Thyroid gland (tissue), 4 donors: ENCODE results near the gene BRAT1. TPM values are rescaled to one million over a fixed set of nuclear protein-coding genes. Genes with fewer than 3 reads are reported as not detected.
A peak's percentile ranks its signal among the peaks of the same experiment; 100 is the strongest.

Experiments used
- DNase-seq, 2 donors: peaks; one replicate each; pipeline ENCODE4 v3.0.0-alpha.2; 2019
- H3K27ac ChIP-seq, 3 donors: fragments of 200-600 bp; sonication (generic); 1 replicate in 2 of 3; 2 replicates in 1 of 3; pipeline ENCODE4 v1.5.1; 2016 to 2019; ENCODE audit warnings: mild to moderate bottlenecking in 1 of 3, moderate library complexity in 1 of 3
- H3K27me3 ChIP-seq: fragments of 200-600 bp; sonication (generic); one replicate; pipeline ENCODE4 v1.5.1; 2019
- H3K36me3 ChIP-seq, 2 donors: fragments of 200-600 bp; sonication (generic); one replicate each; pipeline ENCODE4 v1.5.1; 2016 to 2019
- H3K4me1 ChIP-seq, 2 donors: fragments of 200-600 bp; sonication (generic); one replicate each; pipeline ENCODE4 v1.5.1; 2017 to 2019
- H3K4me3 ChIP-seq, 3 donors: fragments of 200-600 bp; sonication (generic); replicated peaks in 1 of 3; 1 replicate in 2 of 3; 2 replicates in 1 of 3; pipeline ENCODE4 v1.5.1; 2016; ENCODE audit warnings: mild to moderate bottlenecking in 1 of 3
- H3K9me3 ChIP-seq: fragments of 200-600 bp; sonication (generic); one replicate; pipeline ENCODE4 v1.5.1; 2017
- POLR2A ChIP-seq, 2 donors: fragments of 450-650 bp; IDR thresholded peaks; one replicate each; pipeline ENCODE4 v1.6.1; 2017; ENCODE audit warnings: antibody characterized with exemption in 2 of 2, mild to moderate bottlenecking in 2 of 2, moderate library complexity in 1 of 2
- WGBS, 2 donors: methylation state at CpG; one replicate each; pipeline ENCODE4 v1.1.5; 2017; 5-methylcytosine and 5-hydroxymethylcytosine counted together
- intact Hi-C: fragments of 100-400 bp; cut with DNase I; formaldehyde crosslinking; loops from one replicate; pipeline ENCODE4 v1.15.1; 2023
- total RNA-seq, 4 donors: library from RNA; depleted of rRNA; stranded (reverse); fragments of >200 nt; gene quantifications; one replicate each; pipeline ENCODE4 v1.2.3, GENCODE V29; 2016
- TF ChIP-seq, protein P1 (sequence below), 6 experiments: fragments of 200-600 bp in 3 of 6; fragments of 450-650 bp in 3 of 6; sonication (generic) in 3 of 6; IDR thresholded peaks; one replicate each; pipeline ENCODE4 v1.5.1; 2016 to 2019; ENCODE audit warnings: antibody characterized with exemption in 6 of 6, mild to moderate bottlenecking in 2 of 6, inconsistent platforms in 1 of 6, moderate library complexity in 1 of 6

Gene BRAT1
- total RNA-seq, 4 donors from 2014 or later, result 37.2 to 51.8 (median 45.6) TPM

GRCh38 chr7:2559283-2559950, 4.1 kb upstream of the BRAT1 start:
- peak overlapping the region; percentile 47 to 100 (median 92) for H3K4me3 ChIP-seq
- DNase-seq, result no peak
- TF ChIP-seq POLR2A (IDR thresholded peaks at IDR 0.05), result no peak
- H3K36me3 ChIP-seq, result no peaks in the 10 kb centered on the region
- H3K27ac ChIP-seq, result peak overlapping the region in 1 of 3 donors; percentile 61
- H3K27me3 ChIP-seq, result no peaks in the 10 kb centered on the region
- intact Hi-C loops, result loop anchor here (5.0 to 10.0 kb wide), 2 partner anchors 83 to 285 kb away; partner anchors contain the start of gene GNA12
- H3K4me1 ChIP-seq, result peaks cover 10 to 21% of the 10 kb centered on the region in 2 donors
- WGBS, 2 donors, result 9 to 11% methylated on average over 30 of the region's 53 CpGs
- no peaks in the 10 kb centered on the region for H3K9me3 ChIP-seq

GRCh38 chr7:2558629-2559282, 3.4 kb upstream of the BRAT1 start, which contains the start of gene IQCE:
Gene IQCE, plus strand, starts transcription at chr7:2558979. Its CDS starts 203 bp downstream, at chr7:2559182.
- Histone ChIP-seq H3K27ac (peak within 1 kb of the TSS in 2 of 3 donors; percentile 43 to 61), H3K4me1 (peaks cover 17 to 27% of the 10 kb centered on the region in 2 donors), H3K9me3 (no peaks in the 10 kb centered on the region), H3K27me3 (no peaks in the 10 kb centered on the region), H3K4me3 (peak within 1 kb of the TSS; percentile 47 to 100 (median 92)), H3K36me3 (no peaks in the 10 kb centered on the region)
- TF ChIP-seq, protein P1, sequence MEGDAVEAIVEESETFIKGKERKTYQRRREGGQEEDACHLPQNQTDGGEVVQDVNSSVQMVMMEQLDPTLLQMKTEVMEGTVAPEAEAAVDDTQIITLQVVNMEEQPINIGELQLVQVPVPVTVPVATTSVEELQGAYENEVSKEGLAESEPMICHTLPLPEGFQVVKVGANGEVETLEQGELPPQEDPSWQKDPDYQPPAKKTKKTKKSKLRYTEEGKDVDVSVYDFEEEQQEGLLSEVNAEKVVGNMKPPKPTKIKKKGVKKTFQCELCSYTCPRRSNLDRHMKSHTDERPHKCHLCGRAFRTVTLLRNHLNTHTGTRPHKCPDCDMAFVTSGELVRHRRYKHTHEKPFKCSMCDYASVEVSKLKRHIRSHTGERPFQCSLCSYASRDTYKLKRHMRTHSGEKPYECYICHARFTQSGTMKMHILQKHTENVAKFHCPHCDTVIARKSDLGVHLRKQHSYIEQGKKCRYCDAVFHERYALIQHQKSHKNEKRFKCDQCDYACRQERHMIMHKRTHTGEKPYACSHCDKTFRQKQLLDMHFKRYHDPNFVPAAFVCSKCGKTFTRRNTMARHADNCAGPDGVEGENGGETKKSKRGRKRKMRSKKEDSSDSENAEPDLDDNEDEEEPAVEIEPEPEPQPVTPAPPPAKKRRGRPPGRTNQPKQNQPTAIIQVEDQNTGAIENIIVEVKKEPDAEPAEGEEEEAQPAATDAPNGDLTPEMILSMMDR (IDR thresholded peaks at IDR 0.05), result peak in 1 of 6 experiments; percentile 41
- peak in 1 of 2 donors; percentile 62 for TF ChIP-seq POLR2A (IDR thresholded peaks at IDR 0.05)
- DNase-seq, result peak; percentile 95 to 97
- WGBS, 2 donors, result 2 to 10% methylated on average over 18 to 29 of the region's 66 CpGs
- intact Hi-C loops, result loop anchor here (5.0 to 10.0 kb wide), 2 partner anchors 84 to 286 kb away; partner anchors contain the start of gene GNA12

GRCh38 chr7:2554661-2555111, 638 bp downstream of the BRAT1 start:
- H3K27me3 ChIP-seq, result no peaks in the 10 kb centered on the region
- DNase-seq, result no peak
- 0% methylated on average over 1 of the region's 12 CpGs; no CpG with 5 or more reads in 1 of the 2 donors for WGBS, 2 donors
- H3K9me3 ChIP-seq, result no peaks in the 10 kb centered on the region
- peaks cover 14 to 19% of the 10 kb centered on the region in 2 donors for H3K4me1 ChIP-seq
- peak overlapping the region; percentile 65 to 83 (median 80) for H3K4me3 ChIP-seq
- no peaks in the 10 kb centered on the region for H3K36me3 ChIP-seq
- intact Hi-C loops, result loop anchor here (5.0 to 10.0 kb wide), 3 partner anchors 72 to 290 kb away; partner anchors contain the start of gene GNA12
- TF ChIP-seq POLR2A (IDR thresholded peaks at IDR 0.05), result no peak
- TF ChIP-seq, protein P1 (IDR thresholded peaks at IDR 0.05), result no peak
- peak overlapping the region in 2 of 3 donors; percentile 98 to 99 for H3K27ac ChIP-seq

GRCh38 chr7:2553831-2554581, 1.3 kb downstream of the BRAT1 start:
- intact Hi-C loops, result loop anchor here (5.0 to 10.0 kb wide), 2 partner anchors 72 to 291 kb away; partner anchors contain the start of gene GNA12
- Histone ChIP-seq H3K9me3 (no peaks in the 10 kb centered on the region), H3K27ac (no peak overlapping the region), H3K4me1 (peaks cover 14 to 19% of the 10 kb centered on the region in 2 donors), H3K4me3 (peak overlapping the region in 1 of 3 donors; percentile 83), H3K36me3 (no peaks in the 10 kb centered on the region), H3K27me3 (no peaks in the 10 kb centered on the region)
- 79 to 80% methylated on average over 15 to 16 of the region's 16 CpGs for WGBS, 2 donors
- no peak for DNase-seq
- no peak for TF ChIP-seq POLR2A (IDR thresholded peaks at IDR 0.05)
- TF ChIP-seq, protein P1 (IDR thresholded peaks at IDR 0.05), result no peak

GRCh38 chr7:2553108-2553507, 2.2 kb downstream of the BRAT1 start:
- peaks cover 10 to 14% of the 10 kb centered on the region in 2 donors for H3K4me1 ChIP-seq
- TF ChIP-seq, protein P1 (IDR thresholded peaks at IDR 0.05), result no peak
- TF ChIP-seq POLR2A (IDR thresholded peaks at IDR 0.05), result no peak
- H3K4me3 ChIP-seq, result no peak overlapping the region
- H3K27ac ChIP-seq, result no peak overlapping the region
- intact Hi-C loops, result loop anchor here (5.0 to 10.0 kb wide), 2 partner anchors 71 to 292 kb away; partner anchors contain the start of gene GNA12
- no peak for DNase-seq
- WGBS, 2 donors, result 97 to 98% methylated on average over 10 of the region's 10 CpGs
- H3K27me3 ChIP-seq, result no peaks in the 10 kb centered on the region
- no peaks in the 10 kb centered on the region for H3K36me3 ChIP-seq
- no peaks in the 10 kb centered on the region for H3K9me3 ChIP-seq
